Osteoblast (primary cell): Measurements from ENCODE around the gene CSTPP1. TPM values are rescaled to one million over a fixed set of nuclear protein-coding genes. Genes with fewer than 3 reads are reported as not detected.
"Not testable (repeated sequence)": the region's sequence is repeated elsewhere in the genome, so short reads cannot be mapped to it uniquely, and the experiment has no call there.

Source experiments
- DNase-seq: peaks from one replicate; pipeline ENCODE4 v3.0.0; 2011; ENCODE audit warnings: low spot score, mixed read lengths; ENCODE audit not compliant: insufficient read length; ENCODE audit errors: missing footprints
- H2AFZ ChIP-seq: 2 replicates; pipeline ENCODE4 v1.6.0; 2011; ENCODE audit warnings: mild to moderate bottlenecking, low read length
- H3K27ac ChIP-seq: 2 replicates; pipeline ENCODE4 v1.5.1; 2011; ENCODE audit warnings: mild to moderate bottlenecking, low read depth, low read length, moderate library complexity
- H3K27me3 ChIP-seq: 2 replicates; pipeline ENCODE4 v1.6.0; 2012; ENCODE audit warnings: mild to moderate bottlenecking, control low read depth, inconsistent platforms, low read length, moderate library complexity; ENCODE audit not compliant: insufficient read depth
- H3K36me3 ChIP-seq: 2 replicates; pipeline ENCODE4 v1.5.1; 2011; ENCODE audit warnings: mild to moderate bottlenecking, low read length, control low read depth, moderate library complexity; ENCODE audit not compliant: insufficient read depth
- H3K4me1 ChIP-seq: 2 replicates; pipeline ENCODE4 v1.5.1; 2011; ENCODE audit warnings: mild to moderate bottlenecking, low read length, control low read depth, moderate library complexity; ENCODE audit not compliant: insufficient read depth
- H3K4me2 ChIP-seq: 2 replicates; pipeline ENCODE4 v1.6.0; 2011; ENCODE audit warnings: mild to moderate bottlenecking, low read length; ENCODE audit not compliant: insufficient read depth
- H3K4me3 ChIP-seq: fragments of 200-600 bp; sonication (generic); 3 replicates; pipeline ENCODE4 v1.5.1; 2012; ENCODE audit warnings: mild to moderate bottlenecking, low read length, inconsistent platforms; ENCODE audit not compliant: insufficient read depth
- H3K79me2 ChIP-seq: 2 replicates; pipeline ENCODE4 v1.6.0; 2012; ENCODE audit warnings: mild to moderate bottlenecking, low read length, control low read depth, inconsistent platforms; ENCODE audit not compliant: insufficient read depth
- H3K9me3 ChIP-seq: 2 replicates; pipeline ENCODE4 v1.5.1; 2011; ENCODE audit warnings: low read depth, low read length, control low read depth
- H4K20me1 ChIP-seq: 2 replicates; pipeline ENCODE4 v1.6.0; 2012; ENCODE audit warnings: mild to moderate bottlenecking, low read length, control low read depth; ENCODE audit not compliant: insufficient read depth
- total RNA-seq: library from RNA; depleted of rRNA; stranded (reverse); fragments of >200 nt; gene quantifications from 2 replicates; pipeline ENCODE4 v1.2.3, GENCODE V29; 2012
- TF ChIP-seq, protein P1 (sequence below): IDR thresholded peaks from 2 replicates; pipeline ENCODE4 v1.5.1; 2011; ENCODE audit warnings: mild to moderate bottlenecking, low read depth, low read length, moderate library complexity; ENCODE audit errors: extremely low read depth

The CSTPP1 gene
- total RNA-seq, 1 donor = 27.1 TPM

DNA sequence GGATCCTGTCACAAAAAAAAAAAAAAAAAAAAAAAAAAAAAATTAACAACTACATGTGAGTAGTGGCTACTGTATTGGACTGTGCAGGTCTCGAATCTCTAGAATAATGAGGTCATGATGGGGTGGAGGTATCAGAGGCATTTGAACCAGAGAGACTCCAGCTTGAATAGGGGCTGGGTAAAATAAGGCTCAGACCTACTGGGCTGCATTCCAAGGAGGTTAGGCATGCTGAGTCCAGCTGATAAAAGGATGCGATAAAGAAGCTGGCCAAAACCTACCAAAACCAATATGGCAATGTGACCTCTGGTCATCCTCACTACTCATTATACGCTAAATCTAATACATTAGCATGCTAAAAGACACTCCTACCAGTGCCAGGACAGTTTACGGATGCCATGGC is 255.6 kb downstream of the CSTPP1 start:
- H3K4me1 ChIP-seq = peaks cover 19% of the 10 kb centered on the region
- TF ChIP-seq, protein P1, sequence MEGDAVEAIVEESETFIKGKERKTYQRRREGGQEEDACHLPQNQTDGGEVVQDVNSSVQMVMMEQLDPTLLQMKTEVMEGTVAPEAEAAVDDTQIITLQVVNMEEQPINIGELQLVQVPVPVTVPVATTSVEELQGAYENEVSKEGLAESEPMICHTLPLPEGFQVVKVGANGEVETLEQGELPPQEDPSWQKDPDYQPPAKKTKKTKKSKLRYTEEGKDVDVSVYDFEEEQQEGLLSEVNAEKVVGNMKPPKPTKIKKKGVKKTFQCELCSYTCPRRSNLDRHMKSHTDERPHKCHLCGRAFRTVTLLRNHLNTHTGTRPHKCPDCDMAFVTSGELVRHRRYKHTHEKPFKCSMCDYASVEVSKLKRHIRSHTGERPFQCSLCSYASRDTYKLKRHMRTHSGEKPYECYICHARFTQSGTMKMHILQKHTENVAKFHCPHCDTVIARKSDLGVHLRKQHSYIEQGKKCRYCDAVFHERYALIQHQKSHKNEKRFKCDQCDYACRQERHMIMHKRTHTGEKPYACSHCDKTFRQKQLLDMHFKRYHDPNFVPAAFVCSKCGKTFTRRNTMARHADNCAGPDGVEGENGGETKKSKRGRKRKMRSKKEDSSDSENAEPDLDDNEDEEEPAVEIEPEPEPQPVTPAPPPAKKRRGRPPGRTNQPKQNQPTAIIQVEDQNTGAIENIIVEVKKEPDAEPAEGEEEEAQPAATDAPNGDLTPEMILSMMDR = no peak
- no peak overlapping the region for H3K27ac ChIP-seq
- no peak for DNase-seq
- no peaks in the 10 kb centered on the region for H4K20me1 ChIP-seq
- no peak overlapping the region for H3K4me2 ChIP-seq
- H3K79me2 ChIP-seq = no peaks in the 10 kb centered on the region
- no peak overlapping the region for H2AFZ ChIP-seq
- H3K27me3 ChIP-seq = no peaks in the 10 kb centered on the region
- no peaks in the 10 kb centered on the region for H3K9me3 ChIP-seq
- no peak overlapping the region for H3K4me3 ChIP-seq
- no peaks in the 10 kb centered on the region for H3K36me3 ChIP-seq

DNA sequence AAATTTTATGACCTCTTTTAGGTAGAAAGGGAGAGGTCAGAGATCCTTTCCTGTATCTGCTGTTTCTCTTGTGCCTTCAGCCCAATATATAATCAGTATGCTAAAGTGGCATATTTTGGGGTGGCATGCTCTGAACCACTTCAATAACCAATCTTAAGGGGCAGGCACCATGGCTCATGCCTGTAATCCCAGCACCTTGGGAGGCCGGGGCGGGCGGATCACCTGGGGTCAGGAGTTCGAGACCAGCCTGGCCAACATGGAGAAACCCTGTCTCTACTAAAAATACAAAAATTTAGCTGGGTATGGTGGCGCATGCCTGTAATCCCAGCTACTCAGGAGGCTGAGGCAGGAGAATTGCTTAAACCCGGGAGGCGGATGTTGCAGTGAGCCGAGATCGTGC is 261.6 kb downstream of the CSTPP1 start:
- not testable (repeated sequence) for H4K20me1 ChIP-seq, H3K4me1 ChIP-seq, H3K79me2 ChIP-seq, H3K4me2 ChIP-seq, DNase-seq, H3K27me3 ChIP-seq, H3K4me3 ChIP-seq, H3K36me3 ChIP-seq, H2AFZ ChIP-seq, H3K27ac ChIP-seq, H3K9me3 ChIP-seq

DNA sequence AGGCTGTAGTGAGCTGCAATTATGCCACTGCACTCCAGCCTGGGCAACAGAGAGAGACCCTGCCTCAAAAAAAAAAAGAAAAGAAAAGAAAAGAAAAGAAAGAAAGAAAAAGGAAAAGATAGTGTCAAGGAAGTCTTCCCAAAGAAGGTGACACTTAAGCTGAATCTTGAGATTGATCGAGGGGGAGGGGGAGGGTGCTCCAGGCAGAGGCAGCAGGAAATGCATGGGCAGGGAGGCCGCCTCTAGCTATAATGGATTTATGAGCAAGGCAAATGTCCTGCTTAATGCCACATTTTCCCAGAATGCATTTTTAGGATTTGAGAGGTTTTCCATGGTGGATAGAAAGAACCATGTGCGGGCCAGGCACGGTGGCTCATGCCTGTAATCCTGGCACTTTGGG is 264.5 kb downstream of the CSTPP1 start:
- Histone ChIP-seq H2AFZ (no peak overlapping the region), H3K4me1 (peaks cover 17% of the 10 kb centered on the region), H3K27me3 (peaks cover 4% of the 10 kb centered on the region), H3K4me3 (no peak overlapping the region), H3K27ac (no peak overlapping the region), H3K9me3 (no peaks in the 10 kb centered on the region), H3K4me2 (no peak overlapping the region), H4K20me1 (no peaks in the 10 kb centered on the region), H3K36me3 (no peaks in the 10 kb centered on the region), H3K79me2 (no peaks in the 10 kb centered on the region)
- TF ChIP-seq, protein P1 = no peak
- no peak for DNase-seq

DNA sequence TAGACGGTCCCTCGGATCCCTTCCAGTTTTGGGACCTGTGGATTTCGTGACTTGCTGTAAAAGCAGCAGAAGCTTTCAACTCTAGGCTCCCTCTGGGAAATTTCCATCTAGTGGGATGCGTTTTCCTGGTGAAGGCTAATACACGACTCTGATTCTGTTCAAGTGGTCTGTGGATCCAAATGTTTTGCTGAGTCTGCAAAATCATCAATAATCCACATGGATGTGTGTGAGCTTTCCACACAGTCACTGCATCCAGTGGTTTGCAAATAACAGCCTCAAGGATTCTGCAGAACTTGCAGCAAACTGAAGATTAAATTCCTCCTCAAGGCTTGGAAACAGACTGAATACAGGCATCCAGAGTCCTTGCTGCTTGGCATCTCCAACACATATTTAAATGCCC is 266.0 kb downstream of the CSTPP1 start:
- peaks cover 17% of the 10 kb centered on the region for H3K4me1 ChIP-seq
- no peaks in the 10 kb centered on the region for H3K79me2 ChIP-seq
- H3K9me3 ChIP-seq = no peaks in the 10 kb centered on the region
- peaks cover 4% of the 10 kb centered on the region for H3K27me3 ChIP-seq
- H2AFZ ChIP-seq = no peak overlapping the region
- no peak overlapping the region for H3K4me3 ChIP-seq
- H3K36me3 ChIP-seq = no peaks in the 10 kb centered on the region
- TF ChIP-seq, protein P1 = no peak
- no peak overlapping the region for H3K4me2 ChIP-seq
- DNase-seq = no peak
- no peak overlapping the region for H3K27ac ChIP-seq
- H4K20me1 ChIP-seq = no peaks in the 10 kb centered on the region
